Measurements from ENCODE around the gene CDCA4.

GRCh38 chr14:105023791-105024480 is 3.1 kb upstream of the CDCA4 start:
- TF ChIP-seq GATA2 (IDR thresholded peaks at IDR 0.05; ENCODE audit: low read depth, low read length) (no peak), GATA3 (IDR thresholded peaks at IDR 0.05; ENCODE audit: low read depth, low read length) (no peak)

Measured in SH-SY5Y (cell line).